Ureter (tissue), 1 donor: ENCODE measurements around the gene GUK1. TPM values are rescaled to one million over a fixed set of nuclear protein-coding genes. Genes with fewer than 3 reads are reported as not detected.
"Not testable (repeated sequence)": the region's sequence is repeated elsewhere in the genome, so short reads cannot be mapped to it uniquely, and the experiment has no call there.

Experiments
- DNase-seq: peaks from one replicate; pipeline ENCODE4 v3.0.0-alpha.2; 2020; ENCODE audit warnings: low spot score
- total RNA-seq: library from RNA; stranded (reverse); gene quantifications from one replicate; pipeline ENCODE4 v1.2.4, GENCODE V29; 2023
- donor health status: DM: yes; HTN: yes; CAD: no.

The GUK1 gene
- total RNA-seq, 1 donor from 2014 or later, result 182 TPM

DNA sequence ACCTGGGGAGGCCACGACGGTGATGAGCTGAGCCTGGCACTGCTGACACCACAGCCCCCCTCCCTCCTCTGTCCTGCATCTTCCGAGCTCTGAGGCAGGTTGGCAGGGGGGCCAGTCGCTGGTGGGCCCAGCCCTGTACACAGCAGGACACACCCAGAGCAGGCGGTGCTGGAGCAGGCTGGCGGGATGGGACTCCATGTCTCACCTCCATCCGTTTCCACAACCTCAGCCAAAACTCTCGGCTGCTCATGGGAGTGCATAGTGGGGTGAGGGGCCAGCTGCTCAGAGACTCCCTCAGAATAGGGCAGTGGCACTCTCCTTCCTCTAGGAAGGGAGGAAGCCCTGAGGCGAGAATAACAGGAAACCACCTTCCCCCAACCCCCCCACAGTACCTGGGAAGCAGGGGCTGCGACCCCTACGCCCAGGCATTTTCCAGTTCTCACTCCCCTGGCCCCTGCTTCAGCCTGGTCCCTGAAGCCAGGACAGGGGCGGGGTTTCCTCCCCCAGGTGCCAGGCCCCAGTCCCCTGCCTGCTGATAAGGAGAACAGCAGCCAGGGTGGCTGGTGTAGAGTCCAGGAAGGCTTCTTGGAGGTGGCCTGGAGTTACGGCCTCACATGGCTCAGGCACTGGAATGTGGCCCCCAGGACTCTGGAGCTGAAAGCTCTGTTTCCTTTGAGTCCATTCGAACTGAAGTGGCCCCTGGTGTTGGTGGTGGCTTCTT, 22.4 kb downstream of the GUK1 start:
- no peak for DNase-seq

DNA sequence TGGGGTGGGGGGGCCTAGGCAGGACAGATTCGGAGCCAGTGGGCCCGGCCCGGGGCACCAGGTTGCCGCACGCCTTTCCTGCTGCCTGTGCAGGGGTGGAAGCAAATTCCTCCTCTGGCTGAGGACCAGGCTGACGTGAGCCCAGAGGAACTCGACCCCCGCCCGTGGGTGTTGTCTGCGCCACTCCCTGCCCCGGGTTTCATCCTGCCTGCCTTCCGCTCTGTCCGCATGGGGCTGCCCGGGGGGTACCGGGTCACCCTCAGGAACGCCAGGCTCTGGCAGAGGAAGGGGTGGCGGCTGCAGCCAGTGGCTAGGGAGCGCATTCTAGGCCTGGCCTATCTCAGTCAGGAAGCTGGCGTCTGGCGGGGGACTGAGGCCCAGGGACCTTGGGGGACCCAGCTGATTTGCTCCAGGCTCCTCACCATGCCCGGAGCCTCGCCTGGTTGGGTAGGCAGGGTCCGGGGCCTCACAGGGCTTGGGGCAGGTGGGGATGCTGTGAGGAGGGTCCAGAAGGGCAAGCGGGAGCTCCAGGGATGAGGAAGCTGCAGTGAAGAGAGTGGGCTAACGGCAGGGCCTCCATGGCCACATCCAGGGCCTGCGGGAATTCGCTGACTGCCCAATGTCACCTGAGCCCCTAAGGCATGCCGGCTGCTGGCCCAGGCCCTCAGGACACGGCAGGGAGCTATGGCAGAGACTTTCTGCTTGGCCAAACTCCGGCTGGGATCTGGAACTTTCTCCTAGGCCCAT, 23.1 kb downstream of the GUK1 start:
- DNase-seq, result peak; percentile 73

DNA sequence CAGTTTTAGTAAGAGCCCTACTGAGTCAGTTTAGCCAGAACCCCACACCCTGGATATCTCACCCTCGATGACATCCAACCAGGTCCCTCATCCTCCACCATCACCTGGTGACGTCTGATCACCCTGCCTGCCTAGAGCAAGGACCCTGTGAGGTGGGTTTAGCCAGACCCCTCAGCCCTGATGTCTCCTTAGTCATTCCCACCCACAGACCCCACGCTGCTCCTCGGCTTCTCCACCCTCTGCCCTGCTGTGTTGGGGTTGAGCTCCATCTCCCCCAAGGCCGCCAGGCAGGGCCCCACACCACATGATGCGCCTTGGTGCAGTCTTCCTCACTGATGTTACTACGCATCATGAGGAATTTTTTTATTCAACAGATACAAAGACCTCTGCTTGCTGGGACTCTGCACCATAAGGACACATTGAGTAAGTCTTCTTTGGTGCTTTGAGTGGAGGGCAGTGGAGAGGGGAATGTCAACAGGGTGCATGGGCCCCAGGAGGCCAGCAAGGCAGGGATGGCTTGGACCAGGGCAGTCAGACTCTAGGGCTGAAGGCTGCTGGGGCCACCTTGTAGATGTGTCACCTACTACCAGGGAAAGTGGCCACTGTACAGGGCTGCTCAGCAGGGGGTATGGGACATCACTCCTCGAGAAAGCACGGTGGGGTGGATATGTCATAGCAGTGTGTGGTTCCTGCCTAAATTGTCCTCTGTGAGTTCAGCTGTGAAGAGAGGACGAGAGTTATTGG, 23.9 kb downstream of the GUK1 start:
- DNase-seq, result no peak

DNA sequence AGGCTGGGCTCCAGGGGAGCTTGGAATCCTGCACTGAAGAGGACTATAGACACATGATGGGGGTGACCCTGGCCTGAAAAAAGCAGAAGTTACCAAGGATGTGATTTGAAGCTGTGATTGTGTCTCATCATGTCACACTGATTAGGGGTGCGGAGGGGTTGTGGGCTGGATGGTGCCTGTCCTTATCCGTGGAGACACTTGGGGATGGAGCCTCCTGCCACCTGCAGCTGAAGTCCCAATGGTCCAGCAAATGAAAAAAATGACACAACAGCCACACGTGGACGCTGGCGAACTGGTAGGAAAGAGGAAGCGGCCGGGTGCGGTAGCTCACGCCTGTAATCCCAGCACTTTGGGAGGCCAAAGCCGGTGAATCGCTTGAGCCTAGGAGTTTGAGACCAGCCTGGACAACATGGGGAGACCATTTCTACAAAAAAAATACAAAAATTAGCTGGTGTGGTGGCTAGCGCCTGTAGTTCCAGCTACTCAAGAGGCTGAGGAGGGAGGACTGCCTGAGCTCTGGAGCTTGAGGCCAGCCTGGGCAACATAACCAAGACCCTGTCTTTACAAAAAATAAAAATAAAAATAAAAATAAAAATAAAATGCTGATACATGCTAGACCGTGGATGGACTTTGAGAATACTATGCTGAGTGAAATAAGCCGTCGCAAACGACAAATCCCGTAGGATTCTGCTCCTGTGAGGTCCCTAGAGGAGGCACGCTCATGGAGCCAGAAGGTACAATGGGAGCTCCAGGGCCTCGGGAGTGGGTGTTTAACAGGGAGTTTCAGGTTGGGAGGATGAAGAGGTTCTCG, 24.7 kb downstream of the GUK1 start:
- DNase-seq, result no peak

DNA sequence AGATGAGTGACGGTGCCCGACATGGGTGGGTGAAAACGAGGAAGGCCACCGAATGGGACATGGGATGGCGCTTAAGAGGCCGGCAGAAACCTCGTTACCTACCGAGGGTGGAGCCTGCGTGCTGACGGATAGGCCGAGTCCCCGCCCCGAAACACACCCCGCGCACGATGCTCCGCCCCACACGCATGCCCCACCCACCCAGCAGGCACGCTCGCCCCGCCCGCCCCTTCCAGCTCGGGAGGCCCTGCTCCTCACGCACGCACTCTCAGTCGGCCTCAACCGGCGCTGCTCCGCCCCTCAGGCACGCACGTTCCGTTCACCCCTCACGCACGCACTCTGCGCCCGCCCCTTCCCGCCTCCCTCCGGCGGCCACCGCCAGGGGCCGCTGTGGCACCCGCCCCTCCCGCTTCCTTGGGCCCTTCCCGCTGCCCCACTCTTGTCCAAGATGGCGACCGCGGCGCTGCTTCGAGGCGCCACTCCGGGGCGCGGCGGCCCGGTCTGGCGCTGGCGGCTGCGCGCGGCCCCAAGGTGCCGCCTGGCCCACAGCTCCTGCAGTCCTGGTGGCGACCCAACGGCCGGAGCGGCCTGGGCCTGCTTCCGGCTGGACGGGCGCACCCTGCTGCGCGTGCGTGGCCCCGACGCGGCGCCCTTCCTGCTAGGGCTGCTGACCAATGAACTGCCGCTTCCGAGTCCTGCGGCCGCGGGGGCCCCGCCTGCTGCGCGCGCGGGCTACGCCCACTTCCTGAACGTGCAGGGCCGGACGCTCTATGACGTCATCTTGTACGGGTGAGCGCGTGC, 25.5 kb downstream of the GUK1 start, which contains the start of gene IBA57:
IBA57 (plus strand) TSS at position 433 of the 798 bp plus-strand sequence; CDS start at position 446, 13 bp downstream.
- peak; percentile 100 for DNase-seq

DNA sequence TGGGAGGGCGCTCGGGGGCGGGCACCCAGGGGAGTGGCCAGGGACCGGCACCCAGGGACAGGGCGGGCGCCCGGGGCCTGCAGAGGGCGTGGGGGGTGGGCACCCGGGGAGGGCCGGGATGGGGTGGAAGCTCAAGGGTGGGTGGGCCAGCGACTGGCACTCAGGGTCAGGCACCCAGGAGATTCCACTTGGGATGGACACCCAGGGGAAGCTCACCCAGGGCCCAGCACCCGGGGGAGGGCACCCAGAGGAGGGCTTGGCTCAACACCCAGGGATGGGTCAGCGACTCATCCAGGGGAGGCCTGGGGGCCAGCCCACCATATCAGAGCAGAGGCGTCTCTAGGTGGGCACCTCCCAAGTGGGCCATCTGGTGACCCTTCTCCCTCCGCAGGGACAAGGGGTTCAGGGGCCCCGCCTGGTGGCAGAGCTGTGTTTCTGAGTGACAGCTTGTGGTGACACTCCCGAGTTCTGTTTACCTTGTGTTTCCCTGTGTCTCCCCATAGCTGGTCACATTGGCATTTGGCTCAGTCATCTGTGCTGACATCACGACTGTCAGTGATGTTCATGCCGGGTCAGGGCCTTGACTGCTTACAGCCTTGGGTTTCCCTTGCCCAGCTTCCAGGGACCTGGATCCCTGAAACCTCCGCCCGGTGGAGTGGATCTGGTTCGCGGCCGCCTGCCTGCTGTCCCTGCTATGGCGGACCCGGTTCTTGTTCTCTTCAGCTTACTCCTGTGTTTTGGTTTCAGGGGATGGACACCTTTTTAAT, 26.3 kb downstream of the GUK1 start:
- peak; percentile 80 for DNase-seq

DNA sequence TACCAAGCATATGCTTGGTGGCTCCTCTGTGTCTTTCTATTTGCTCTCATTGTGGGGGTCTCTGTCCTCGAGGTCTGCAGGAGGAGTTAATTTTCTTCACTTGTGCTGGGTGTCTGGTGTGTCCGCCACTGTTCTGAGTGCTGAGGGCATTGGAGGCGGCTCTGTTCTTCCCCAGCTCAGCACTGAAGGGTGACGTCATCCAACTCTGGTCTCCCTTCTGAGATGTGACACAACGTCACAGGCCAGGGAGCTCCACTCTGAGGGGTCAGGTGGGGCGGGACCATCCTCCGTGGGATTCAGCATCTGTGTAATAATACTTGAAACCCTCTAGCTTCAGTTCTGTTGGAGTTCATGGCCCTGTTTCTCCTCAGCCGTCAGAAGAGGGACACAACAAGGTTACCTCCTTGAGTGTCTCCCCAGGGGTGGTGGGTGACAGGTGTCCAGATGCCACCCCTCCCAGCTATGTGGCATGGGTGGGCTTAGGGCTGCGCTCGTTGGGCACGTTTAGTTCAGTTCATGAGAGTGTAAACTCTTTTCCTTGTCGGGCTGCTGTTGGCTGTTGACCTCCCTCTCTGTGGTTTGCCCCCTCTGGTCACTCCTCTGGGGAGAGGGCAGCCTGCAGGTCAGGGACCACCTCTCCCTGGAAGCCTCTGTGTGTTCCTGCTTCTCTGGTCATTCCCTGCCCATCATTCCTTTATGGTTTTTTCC, 28.6 kb downstream of the GUK1 start:
- DNase-seq, result no peak

DNA sequence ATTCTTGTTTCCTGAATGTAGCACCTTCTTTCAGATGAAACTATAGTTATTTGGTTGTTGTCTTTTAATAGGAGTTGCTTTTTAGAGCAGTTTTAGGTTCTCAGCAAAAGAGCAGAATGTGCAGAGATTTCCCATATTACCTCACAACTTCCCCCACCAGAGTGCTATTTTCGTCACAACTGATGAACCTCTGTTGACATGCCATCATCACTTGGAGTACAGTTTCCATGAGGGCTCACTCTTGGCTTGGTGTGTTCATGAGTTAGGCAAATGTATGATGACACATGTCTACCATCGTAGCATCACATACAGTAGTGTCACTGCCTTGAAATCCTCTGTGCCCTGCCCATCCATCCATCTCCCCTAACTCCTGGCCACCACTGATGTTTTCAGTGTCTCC, 29.3 kb downstream of the GUK1 start:
- no peak for DNase-seq

DNA sequence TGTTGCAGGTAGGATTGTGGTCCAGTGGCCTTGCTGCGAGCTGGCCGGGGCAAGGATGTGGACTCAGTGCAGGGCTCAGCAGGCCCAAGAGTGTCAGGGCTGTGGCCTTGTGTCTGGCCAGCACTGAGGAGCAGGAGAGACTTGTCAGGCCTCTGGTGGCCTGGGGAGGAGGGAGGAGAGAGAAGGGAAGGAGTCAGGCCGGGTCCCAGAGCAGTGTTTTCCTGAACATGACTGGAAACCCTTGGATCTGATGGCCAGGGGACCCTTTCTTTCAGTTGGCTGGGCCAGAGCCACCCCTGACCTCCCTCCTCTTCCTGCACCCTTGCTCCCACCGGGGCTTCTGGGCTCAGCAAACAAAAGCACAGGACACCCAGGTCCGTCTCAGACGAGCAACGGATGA, 30.6 kb downstream of the GUK1 start:
- DNase-seq, result no peak

DNA sequence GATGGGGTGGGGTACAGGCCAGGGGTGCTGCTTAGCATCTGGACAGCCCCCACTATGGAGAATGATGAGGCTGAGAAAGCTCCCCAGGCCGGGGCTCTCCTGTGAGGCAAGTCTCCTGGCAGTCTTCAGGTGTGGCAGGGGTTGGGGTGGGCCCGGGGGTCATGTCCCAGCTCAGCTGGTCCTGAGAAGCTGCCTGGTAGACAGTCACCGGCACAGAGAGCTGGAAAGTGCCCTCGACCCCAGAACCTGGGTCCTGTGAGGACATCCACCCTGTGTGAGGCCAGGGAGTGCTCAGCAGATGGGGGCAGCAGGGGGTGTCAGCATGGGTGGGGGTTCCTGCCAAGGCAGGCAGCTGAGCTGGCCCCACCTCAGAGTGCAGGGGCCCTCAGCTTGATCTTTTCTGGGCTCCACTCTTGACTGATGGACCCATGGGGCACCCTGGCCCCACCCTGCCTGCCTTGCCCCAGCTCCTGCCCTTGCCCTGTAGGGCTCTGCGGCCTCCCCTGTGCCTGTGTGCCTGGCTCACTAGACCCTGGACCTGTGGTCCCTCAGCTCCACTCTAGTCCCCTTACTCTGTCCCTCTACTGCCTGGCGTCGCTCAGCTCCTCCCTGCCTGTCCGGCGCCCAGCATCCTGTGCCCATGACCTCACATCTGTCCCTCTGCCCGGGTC, 31.3 kb downstream of the GUK1 start:
- DNase-seq, result no peak

DNA sequence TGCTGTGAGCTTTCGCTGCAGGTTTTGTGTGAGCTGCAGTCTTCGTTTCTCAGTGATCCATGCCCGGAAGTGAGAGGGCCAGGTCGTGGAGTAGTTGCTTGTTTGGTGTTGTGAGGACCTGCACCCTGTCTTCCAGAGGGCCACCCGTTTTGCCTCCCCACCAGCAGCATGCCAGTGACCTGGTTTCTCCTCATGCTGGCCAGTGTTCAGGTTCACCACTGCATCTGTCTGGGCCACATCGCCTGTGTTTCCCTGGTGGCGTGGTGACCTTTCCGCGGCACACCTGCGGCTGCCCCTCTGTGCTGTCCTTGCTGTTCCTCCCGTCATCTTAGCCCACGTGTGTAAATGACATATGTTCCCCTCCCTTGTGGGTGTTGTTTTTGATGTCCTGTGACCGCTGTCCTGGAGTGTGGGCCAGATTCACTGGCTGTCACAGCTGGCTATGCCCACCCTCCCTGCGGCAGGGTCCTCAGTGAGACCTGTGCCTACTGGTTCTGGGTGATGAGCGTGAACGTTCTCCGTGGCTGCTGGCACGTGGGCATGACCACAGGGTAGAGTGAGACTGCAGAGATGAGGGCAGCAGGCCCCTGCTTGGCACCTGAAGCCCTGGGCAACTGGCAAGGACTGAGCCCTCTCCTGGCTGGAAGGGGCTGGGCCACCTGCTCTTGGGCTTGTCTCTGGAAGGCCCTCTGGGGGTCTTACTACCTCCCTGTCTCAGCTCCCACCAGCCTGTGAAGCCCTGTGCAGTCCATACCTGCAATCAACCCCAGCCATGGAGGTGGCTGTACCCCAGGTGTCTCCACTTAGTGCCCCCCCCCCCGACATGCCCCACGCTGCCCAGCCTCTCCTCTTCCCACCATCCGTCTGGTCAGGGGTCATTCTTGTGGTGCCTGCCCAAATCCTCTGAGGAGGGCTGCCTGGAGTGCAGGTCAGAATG, 32.8 kb downstream of the GUK1 start:
- no peak for DNase-seq

DNA sequence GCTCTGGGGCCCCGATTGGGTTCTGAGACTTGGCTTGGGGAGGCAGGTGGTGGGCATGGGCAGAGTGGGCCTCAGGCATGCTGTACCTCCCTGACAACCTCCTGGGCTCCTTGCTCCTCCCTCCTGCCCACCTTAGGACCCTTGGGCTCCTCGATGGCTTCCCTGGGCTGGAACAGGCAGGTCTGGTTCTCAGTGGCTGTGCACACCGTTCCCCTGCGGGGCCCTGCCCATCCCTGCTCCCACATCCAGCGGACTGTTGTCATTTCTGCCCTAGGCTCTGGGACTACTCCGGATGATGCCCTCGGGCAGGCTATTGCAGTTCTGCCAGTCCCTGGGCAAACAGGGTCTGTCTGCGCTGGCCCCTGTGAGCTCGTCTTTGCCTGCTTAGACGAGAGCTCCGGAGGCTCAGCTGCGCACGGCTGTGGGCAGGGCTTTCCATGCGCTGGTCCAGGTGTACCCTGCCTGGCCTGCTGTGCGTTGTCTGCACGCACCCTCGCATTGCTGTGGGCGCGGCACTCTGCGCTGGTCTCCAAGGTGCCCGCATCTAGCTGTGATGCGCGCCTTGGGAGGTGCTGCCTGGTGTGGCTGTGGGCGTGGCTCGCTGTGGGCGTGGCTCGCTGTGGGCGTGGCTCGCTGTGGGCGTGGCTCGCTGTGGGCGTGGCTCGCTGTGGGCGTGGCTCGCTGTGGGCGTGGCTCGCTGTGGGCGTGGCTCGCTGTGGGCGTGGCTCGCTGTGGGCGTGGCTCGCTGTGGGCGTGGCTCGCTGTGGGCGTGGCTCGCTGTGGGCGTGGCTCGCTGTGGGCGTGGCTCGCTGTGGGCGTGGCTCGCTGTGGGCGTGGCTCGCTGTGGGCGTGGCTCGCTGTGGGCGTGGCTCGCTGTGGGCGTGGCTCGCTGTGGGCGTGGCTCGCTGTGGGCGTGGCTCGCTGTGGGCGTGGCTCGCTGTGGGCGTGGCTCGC, 33.7 kb downstream of the GUK1 start:
- DNase-seq, result not testable (repeated sequence)

DNA sequence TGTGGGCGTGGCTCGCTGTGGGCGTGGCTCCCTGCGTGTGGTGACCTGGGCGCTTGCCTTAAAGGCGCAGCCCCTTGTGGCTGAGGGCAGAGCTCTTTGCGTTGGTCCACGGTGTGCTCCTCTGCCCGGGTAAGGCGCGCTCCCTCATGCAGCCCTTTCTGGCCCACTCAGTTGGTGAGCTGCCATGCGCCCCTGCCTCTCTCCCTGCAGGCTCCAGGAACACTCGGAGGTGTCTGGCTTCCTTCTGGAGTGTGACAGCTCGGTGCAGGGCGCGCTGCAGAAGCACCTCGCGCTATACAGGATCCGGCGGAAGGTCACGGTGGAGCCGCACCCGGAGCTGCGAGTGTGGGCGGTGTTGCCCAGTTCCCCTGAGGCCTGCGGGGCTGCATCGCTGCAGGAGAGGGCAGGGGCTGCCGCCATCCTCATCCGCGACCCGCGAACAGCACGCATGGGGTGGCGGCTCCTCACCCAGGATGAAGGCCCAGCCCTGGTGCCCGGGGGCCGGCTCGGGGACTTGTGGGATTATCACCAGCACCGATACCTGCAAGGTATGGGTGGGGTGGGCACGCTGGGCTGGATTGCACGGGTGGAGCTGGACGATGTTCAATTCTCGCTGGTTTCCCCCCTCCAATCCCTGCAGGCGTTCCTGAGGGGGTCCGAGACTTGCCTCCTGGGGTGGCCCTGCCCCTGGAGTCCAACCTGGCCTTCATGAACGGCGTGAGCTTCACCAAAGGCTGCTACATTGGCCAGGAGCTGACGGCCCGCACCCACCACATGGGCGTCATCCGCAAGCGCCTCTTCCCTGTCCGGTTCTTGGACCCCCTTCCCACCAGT, 34.6 kb downstream of the GUK1 start:
- DNase-seq, result no peak

DNA sequence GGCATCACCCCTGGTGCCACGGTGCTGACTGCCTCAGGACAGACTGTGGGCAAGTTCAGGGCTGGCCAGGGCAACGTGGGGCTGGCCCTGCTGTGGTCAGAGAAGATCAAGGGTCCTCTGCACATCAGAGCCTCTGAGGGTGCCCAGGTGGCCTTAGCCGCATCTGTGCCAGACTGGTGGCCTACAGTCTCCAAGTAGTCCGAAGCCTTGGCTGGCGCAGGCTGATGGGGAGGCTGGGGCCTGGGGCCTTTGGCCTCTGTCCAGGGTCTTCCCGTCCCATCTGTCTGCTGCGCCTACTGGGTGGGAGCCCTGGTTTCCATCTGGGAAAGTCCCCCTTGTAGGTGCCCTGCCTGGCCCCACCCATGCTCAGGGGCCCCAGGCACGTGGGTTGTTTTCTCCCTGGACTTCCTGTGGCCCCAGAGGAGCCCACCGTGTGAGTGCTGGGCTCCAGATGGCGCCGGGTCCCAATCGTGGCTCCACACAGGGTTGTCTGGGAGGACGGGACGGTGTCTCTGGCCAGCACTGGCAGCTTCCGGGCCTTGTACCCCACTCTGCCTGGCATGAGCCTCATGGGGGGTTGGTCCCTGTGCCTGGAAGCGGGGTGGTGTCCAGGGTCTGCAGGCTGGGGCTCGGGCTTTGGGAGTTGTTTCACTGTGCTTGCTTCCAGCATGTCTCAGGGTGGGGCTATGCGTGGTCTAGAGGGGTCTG, 35.4 kb downstream of the GUK1 start:
- no peak for DNase-seq

DNA sequence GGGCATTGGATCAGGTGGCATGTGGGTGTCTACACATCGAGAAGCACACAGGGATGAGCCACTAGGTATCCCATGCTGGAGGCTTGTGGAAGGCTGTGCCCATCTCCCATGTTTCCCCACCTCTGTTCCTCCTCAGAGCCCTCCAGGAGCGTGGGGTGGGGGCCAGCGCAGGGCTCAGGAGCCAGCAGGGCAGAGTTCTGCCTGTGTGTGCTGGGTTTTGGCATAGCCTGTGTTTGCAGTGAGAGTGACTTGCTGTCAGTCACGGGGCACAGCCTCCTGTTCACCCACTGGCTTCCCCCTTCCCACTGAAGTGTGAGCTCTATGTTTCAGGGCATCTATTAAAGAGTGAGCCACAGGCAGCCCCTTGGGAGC, 35.9 kb downstream of the GUK1 start:
- DNase-seq, result no peak
